Endothelial cell of umbilical vein (primary cell): Measurements from ENCODE around the gene G0S2. TPM values are rescaled to one million over a fixed set of nuclear protein-coding genes. Genes with fewer than 3 reads are reported as not detected.

Source experiments
- BruUV-seq: library from RNA; stranded (reverse); fragments of 400-500 nt; replicated peaks from 2 replicates; lab custom pipeline; 2021; lab: Mats Ljungman, UMichigan
- CTCF ChIA-PET: fragments of 300-600, 350-600 bp; sonication (Branson Sonifier 250); formaldehyde crosslinking; loops from one replicate; lab custom pipeline; 2021; ENCODE audit warnings: antibody characterized with exemption, inconsistent platforms; lab: Charles Lee
- POLR2A ChIA-PET: fragments of 300-600, 350-600 bp; sonication (Branson Sonifier 250); formaldehyde crosslinking; loops from one replicate; lab custom pipeline; 2021; ENCODE audit warnings: antibody characterized with exemption, inconsistent platforms; lab: Charles Lee
- DNase-seq: peaks from one replicate; pipeline ENCODE4 v3.0.0-alpha.2; 2011; ENCODE audit warnings: low read depth, low spot score
- FAIRE-seq: peaks from 2 replicates; lab custom pipeline; 2011; peaks lifted over from hg19 to GRCh38; lab: Jason Lieb, UNC
- H2AFZ ChIP-seq: 2 replicates; pipeline ENCODE4 v1.6.0; 2012; ENCODE audit warnings: low read depth, low read length, control low read depth, inconsistent platforms
- H3K27ac ChIP-seq: 2 replicates; pipeline ENCODE4 v1.5.1; 2011; ENCODE audit warnings: low read depth, mild to moderate bottlenecking, control low read depth, low read length, moderate library complexity; ENCODE audit not compliant: insufficient read depth
- H3K27me3 ChIP-seq, 2 experiments: 2 replicates each; pipeline versions ENCODE4 v1.6.0 to v1.6.1; 2011; ENCODE audit warnings: low read length in 2 of 2, mixed read lengths in 1 of 2; ENCODE audit not compliant: control insufficient read depth in 2 of 2, insufficient read depth in 2 of 2
- H3K36me3 ChIP-seq, 2 experiments: 2 replicates in 1 of 2; 3 replicates in 1 of 2; pipeline ENCODE4 v1.5.1; 2011; ENCODE audit warnings: low read length in 2 of 2, mild to moderate bottlenecking in 1 of 2, moderate library complexity in 1 of 2; ENCODE audit not compliant: control insufficient read depth in 2 of 2, insufficient read depth in 2 of 2; ENCODE audit errors: extremely low read depth in 1 of 2
- H3K4me1 ChIP-seq: 3 replicates; pipeline ENCODE4 v1.5.1; 2011; ENCODE audit warnings: mild to moderate bottlenecking, low read length; ENCODE audit not compliant: control insufficient read depth, insufficient read depth; ENCODE audit errors: extremely low read depth
- H3K4me2 ChIP-seq: 2 replicates; pipeline ENCODE4 v1.6.1; 2011; ENCODE audit warnings: low read length, control low read depth, mixed read lengths; ENCODE audit not compliant: insufficient read depth
- H3K4me3 ChIP-seq, 3 experiments: fragments of 200-600 bp in 1 of 3; sonication (generic), shearing (Covaris generic) in 1 of 3; replicated peaks in 1 of 3; 2 replicates each; pipeline ENCODE4 v1.5.1; 2011 to 2016; ENCODE audit warnings: control low read depth in 3 of 3, low read length in 3 of 3, mild to moderate bottlenecking in 2 of 3, inconsistent platforms in 1 of 3, low read depth in 1 of 3, moderate library complexity in 1 of 3; ENCODE audit not compliant: insufficient read depth in 1 of 3
- H3K79me2 ChIP-seq: 2 replicates; pipeline ENCODE4 v1.6.0; 2012; ENCODE audit warnings: low read length, inconsistent platforms; ENCODE audit not compliant: control insufficient read depth, insufficient read depth
- H3K9ac ChIP-seq: replicated peaks from 2 replicates; pipeline ENCODE3; 2011; ENCODE audit warnings: low read length, control low read depth; ENCODE audit not compliant: insufficient read depth; ENCODE audit errors: extremely low read depth
- H3K9me1 ChIP-seq: replicated peaks from 3 replicates; pipeline ENCODE4 v1.6.0; 2011; ENCODE audit warnings: mild to moderate bottlenecking, low read length; ENCODE audit not compliant: control insufficient read depth, insufficient read depth; ENCODE audit errors: extremely low read depth
- H3K9me3 ChIP-seq: replicated peaks from 2 replicates; pipeline ENCODE4 v1.5.1; 2012; ENCODE audit warnings: low read length, inconsistent platforms; ENCODE audit not compliant: control insufficient read depth, insufficient read depth
- H4K20me1 ChIP-seq: replicated peaks from 2 replicates; pipeline ENCODE3; 2011; ENCODE audit warnings: mild to moderate bottlenecking, low read length; ENCODE audit not compliant: control insufficient read depth, insufficient read depth; ENCODE audit errors: extremely low read depth
- CTCF ChIP-seq, 2 donors: IDR thresholded peaks; 1 replicate in 1 of 2; 2 replicates in 1 of 2; pipeline ENCODE4 v1.5.1; 2011; ENCODE audit warnings: low read length in 2 of 2, mild to moderate bottlenecking in 2 of 2, moderate library complexity in 2 of 2, control low read depth in 1 of 2, inconsistent platforms in 1 of 2, low read depth in 1 of 2; ENCODE audit not compliant: insufficient read depth in 1 of 2; ENCODE audit errors: extremely low read depth in 1 of 2
- FOS ChIP-seq: IDR thresholded peaks from 2 replicates; pipeline ENCODE4 v1.6.1; 2011; ENCODE audit warnings: mild to moderate bottlenecking, low read length, moderate library complexity, borderline replicate concordance; ENCODE audit not compliant: insufficient read depth
- JUN ChIP-seq: IDR thresholded peaks from 2 replicates; pipeline ENCODE4 v1.6.1; 2011; ENCODE audit warnings: borderline replicate concordance, low read depth; ENCODE audit not compliant: insufficient read length, insufficient read depth
- MYC ChIP-seq: IDR thresholded peaks from one replicate; pipeline ENCODE4 v1.6.1; 2011; ENCODE audit warnings: mild to moderate bottlenecking, low read depth, low read length
- POLR2A ChIP-seq: IDR thresholded peaks from 2 replicates; pipeline ENCODE4 v1.6.1; 2012; ENCODE audit warnings: low read depth, mild to moderate bottlenecking, control low read depth, low read length
- POLR2AphosphoS5 ChIP-seq: IDR thresholded peaks from 2 replicates; pipeline ENCODE4 v1.6.1; 2012; ENCODE audit warnings: low read depth, mild to moderate bottlenecking, control low read depth, low read length, moderate library complexity; ENCODE audit not compliant: insufficient read depth
- dilution Hi-C: fragments of 300-500 bp; cut with MboI; formaldehyde crosslinking; loops from one replicate; pipeline ENCODE4 v1.15.0; 2019; ENCODE audit warnings: low sequenced_read_pairs; ENCODE audit not compliant: extremely low pct_ligation_motif_present
- intact Hi-C: fragments of 100-400 bp; cut with micrococcal nuclease; formaldehyde crosslinking; loops from one replicate; pipeline ENCODE4 v1.10.0; 2022
- polyA plus RNA-seq, 4 experiments: library from polyadenylated mRNA; depleted of rRNA in 3 of 4; stranded (reverse) in 3 of 4; unstranded in 1 of 4; fragments of >200 nt; gene quantifications; 2 replicates each; pipeline versions ENCODE4 v1.2.1 to v1.2.3, GENCODE V29; 2011 to 2012; ENCODE audit warnings: missing spikeins in 1 of 4
- total RNA-seq: library from RNA; stranded (reverse); gene quantifications from 2 replicates; pipeline ENCODE4 v1.2.3, GENCODE V29; 2021
- TF ChIP-seq, protein P1 (sequence below): IDR thresholded peaks from 2 replicates; pipeline ENCODE4 v1.6.1; 2011; ENCODE audit not compliant: insufficient read depth, insufficient read length

G0S2 gene
- total and polyA plus RNA-seq, 2 donors (not counting 3 experiments of a cell fraction or from before 2014, with no cell fraction given), result 0.91 to 1.9 TPM

- H3K27ac ChIP-seq, result no peak overlapping the region
- no peaks in the 10 kb centered on the region for H3K79me2 ChIP-seq
- H3K4me3 ChIP-seq, result no peak overlapping the region
- dilution Hi-C loops (no loop called here), intact Hi-C loops (no loop called here)
- DNase-seq (no peak), FAIRE-seq (no peak)
- H3K27me3 ChIP-seq, result peaks cover 4 to 21% of the 10 kb centered on the region in 2 experiments
- TF ChIP-seq, protein P1, sequence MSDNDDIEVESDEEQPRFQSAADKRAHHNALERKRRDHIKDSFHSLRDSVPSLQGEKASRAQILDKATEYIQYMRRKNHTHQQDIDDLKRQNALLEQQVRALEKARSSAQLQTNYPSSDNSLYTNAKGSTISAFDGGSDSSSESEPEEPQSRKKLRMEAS, result no peak
- peak; percentile 38 for TF ChIP-seq FOS
- no peak overlapping the region for H3K4me2 ChIP-seq
- H3K9ac ChIP-seq, result no peak overlapping the region
- no peaks in the 10 kb centered on the region for H3K9me3 ChIP-seq
- H3K4me1 ChIP-seq, result no peaks in the 10 kb centered on the region
- CTCF ChIA-PET, result interaction anchor here (1.0 kb wide), 1 partner anchor 15 kb away, joined by 3 read pairs; no protein-coding TSS in a partner anchor
- POLR2A ChIA-PET, result no interaction called here
- H2AFZ ChIP-seq, result no peak overlapping the region
- H3K9me1 ChIP-seq, result no peaks in the 10 kb centered on the region
- BruUV-seq, result no TSS peak
- no peaks in the 10 kb centered on the region for H4K20me1 ChIP-seq
- H3K36me3 ChIP-seq, result no peaks in the 10 kb centered on the region
These were observed 7.5 kb upstream of the G0S2 start for GRCh38 chr1:209667708-209668107.

- Histone ChIP-seq H3K36me3 (no peaks in the 10 kb centered on the region), H3K4me2 (no peak overlapping the region), H3K9me3 (no peaks in the 10 kb centered on the region), H3K4me3 (no peak overlapping the region), H3K4me1 (peaks cover 5% of the 10 kb centered on the region), H2AFZ (no peak overlapping the region), H3K9me1 (no peaks in the 10 kb centered on the region), H3K9ac (no peak overlapping the region), H3K27ac (no peak overlapping the region), H3K79me2 (no peaks in the 10 kb centered on the region), H3K27me3 (peaks cover 18 to 36% of the 10 kb centered on the region in 2 experiments), H4K20me1 (no peaks in the 10 kb centered on the region)
- dilution Hi-C loops (no loop called here), intact Hi-C loops (no loop called here)
- FAIRE-seq (no peak), DNase-seq (no peak)
- ChIA-PET CTCF (no interaction called here), POLR2A (no interaction called here)
- BruUV-seq, result no TSS peak
- no peak for TF ChIP-seq JUN
- no peak for TF ChIP-seq MYC
- TF ChIP-seq, protein P1, result no peak
- TF ChIP-seq POLR2AphosphoS5, result no peak
- TF ChIP-seq CTCF (IDR thresholded peaks at IDR 0.05; ENCODE audit: extremely low read depth in 1 of 2, insufficient read depth in 1 of 2, low read depth in 1 of 2, low read length in 2 of 2), result no peak
- no peak for TF ChIP-seq POLR2A
- no peak for TF ChIP-seq FOS
These were observed 4.7 kb upstream of the G0S2 start for GRCh38 chr1:209670441-209671082.
